Effector memory CD4-positive, alpha-beta T cell (primary cell): ENCODE results near the gene STAT2.
A peak's percentile ranks its signal among the peaks of the same experiment; 100 is the strongest.
"Not testable (repeated sequence)": the region's sequence is repeated elsewhere in the genome, so short reads cannot be mapped to it uniquely, and the experiment has no call there.

Experiments used
- DNase-seq, 3 donors: peaks; one replicate each; pipeline ENCODE4 v3.0.0-alpha.2; 2020
- H3K27ac ChIP-seq: 2 replicates; pipeline ENCODE4 v1.7.0; 2013; ENCODE audit warnings: mild to moderate bottlenecking, low read length, moderate library complexity; ENCODE audit not compliant: insufficient read depth, poor library complexity, severe bottlenecking
- H3K27me3 ChIP-seq: replicated peaks from 2 replicates; pipeline ENCODE4 v1.7.0; 2013; ENCODE audit warnings: mild to moderate bottlenecking, low read length; ENCODE audit not compliant: insufficient read depth, control insufficient read depth, poor library complexity, severe bottlenecking
- H3K36me3 ChIP-seq: 2 replicates; pipeline ENCODE4 v1.7.0; 2013; ENCODE audit warnings: mild to moderate bottlenecking, low read length, moderate library complexity; ENCODE audit not compliant: control insufficient read depth, insufficient read depth
- H3K4me1 ChIP-seq: 2 replicates; pipeline ENCODE4 v1.7.0; 2013; ENCODE audit warnings: low read length, mild to moderate bottlenecking; ENCODE audit not compliant: control insufficient read depth, insufficient read depth, poor library complexity, severe bottlenecking
- H3K4me3 ChIP-seq: 2 replicates; pipeline ENCODE4 v1.7.0; 2013; ENCODE audit warnings: low read length, low read depth, mild to moderate bottlenecking; ENCODE audit not compliant: insufficient read depth, poor library complexity, severe bottlenecking
- H3K9me3 ChIP-seq: 2 replicates; pipeline ENCODE4 v1.7.0; 2013; ENCODE audit warnings: mild to moderate bottlenecking, low read length, moderate library complexity; ENCODE audit not compliant: control insufficient read depth
- total RNA-seq, 3 donors: gene quantifications; one replicate each; lab custom pipeline; 2026; lab: John Stamatoyannopoulos, UW

Gene STAT2
- 131 to 167 (median 156) reads per million in 3 donors for total RNA-seq

- Histone ChIP-seq H3K9me3 (no peaks in the 10 kb centered on the region), H3K27me3 (no peaks in the 10 kb centered on the region)
These were observed at the start of gene STAT2 for GRCh38 chr12:56359851-56360767. TSS of gene STAT2 (minus strand) at chr12:56360107. CDS start at chr12:56356571, 3,536 bp downstream.

GRCh38 chr12:56408799-56409417 lies 49.0 kb upstream of the STAT2 start:
- Histone ChIP-seq H3K9me3 (no peaks in the 10 kb centered on the region), H3K27me3 (no peaks in the 10 kb centered on the region), H3K36me3 (no peaks in the 10 kb centered on the region), H3K4me3 (no peak overlapping the region), H3K27ac (no peak overlapping the region), H3K4me1 (no peaks in the 10 kb centered on the region)
- no peak for DNase-seq

More at GRCh38 chr12:56359851-56360767, at the start of gene STAT2:
- peaks cover 13% of the 10 kb centered on the region for H3K36me3 ChIP-seq
- peaks cover 12% of the 10 kb centered on the region for H3K4me1 ChIP-seq
- H3K4me3 ChIP-seq: peak within 1 kb of the TSS; percentile 77
- H3K27ac ChIP-seq: peak within 1 kb of the TSS; percentile 81
- peak; percentile 99 to 100 (median 99) for DNase-seq

- H3K27ac ChIP-seq, H3K36me3 ChIP-seq, H3K9me3 ChIP-seq, H3K27me3 ChIP-seq, H3K4me1 ChIP-seq, DNase-seq, H3K4me3 ChIP-seq: not testable (repeated sequence)
These were observed 44.3 kb upstream of the STAT2 start for GRCh38 chr12:56404227-56404626.

GRCh38 chr12:56401612-56402011 lies 41.7 kb upstream of the STAT2 start:
- not testable (repeated sequence) for DNase-seq, H3K4me1 ChIP-seq, H3K27me3 ChIP-seq, H3K9me3 ChIP-seq, H3K4me3 ChIP-seq, H3K27ac ChIP-seq, H3K36me3 ChIP-seq

DNA sequence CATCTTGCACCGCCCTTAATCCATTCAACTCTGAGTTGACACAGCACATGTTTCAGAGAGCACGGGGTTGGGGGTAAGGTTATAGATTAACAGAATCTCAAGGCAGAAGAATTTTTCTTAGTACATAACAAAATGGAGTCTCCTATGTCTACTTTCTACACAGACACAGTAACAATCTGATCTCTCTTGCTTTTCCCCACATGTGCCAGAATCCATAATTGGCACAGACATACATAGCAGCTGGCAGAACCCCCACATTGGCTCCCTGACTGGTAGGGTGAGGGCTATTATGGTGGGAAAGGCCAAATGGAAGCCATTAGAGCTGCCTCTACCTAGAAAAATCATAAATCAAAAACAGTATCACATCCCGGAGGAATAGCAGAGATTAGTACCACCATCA lies 41.2 kb upstream of the STAT2 start:
- not testable (repeated sequence) for H3K4me3 ChIP-seq, H3K27ac ChIP-seq, H3K27me3 ChIP-seq, H3K9me3 ChIP-seq, DNase-seq, H3K4me1 ChIP-seq, H3K36me3 ChIP-seq

- not testable (repeated sequence) for H3K27ac ChIP-seq
These were observed 39.6 kb upstream of the STAT2 start for GRCh38 chr12:56399466-56399865.

GRCh38 chr12:56398324-56398723 lies 38.4 kb upstream of the STAT2 start:
- no peaks in the 10 kb centered on the region for H3K4me1 ChIP-seq
- no peak overlapping the region for H3K27ac ChIP-seq
- H3K36me3 ChIP-seq: no peaks in the 10 kb centered on the region
- H3K9me3 ChIP-seq: no peaks in the 10 kb centered on the region
- no peaks in the 10 kb centered on the region for H3K27me3 ChIP-seq
- DNase-seq: no peak
- no peak overlapping the region for H3K4me3 ChIP-seq

More at GRCh38 chr12:56399466-56399865, 39.6 kb upstream of the STAT2 start:
- H3K9me3 ChIP-seq, H3K27me3 ChIP-seq, H3K4me1 ChIP-seq, H3K4me3 ChIP-seq, DNase-seq, H3K36me3 ChIP-seq: not testable (repeated sequence)

GRCh38 chr12:56392331-56392730 lies 32.4 kb upstream of the STAT2 start:
- Histone ChIP-seq H3K4me3 (no peak overlapping the region), H3K27me3 (no peaks in the 10 kb centered on the region), H3K36me3 (no peaks in the 10 kb centered on the region), H3K27ac (no peak overlapping the region), H3K9me3 (no peaks in the 10 kb centered on the region), H3K4me1 (no peaks in the 10 kb centered on the region)
- DNase-seq: no peak

DNA sequence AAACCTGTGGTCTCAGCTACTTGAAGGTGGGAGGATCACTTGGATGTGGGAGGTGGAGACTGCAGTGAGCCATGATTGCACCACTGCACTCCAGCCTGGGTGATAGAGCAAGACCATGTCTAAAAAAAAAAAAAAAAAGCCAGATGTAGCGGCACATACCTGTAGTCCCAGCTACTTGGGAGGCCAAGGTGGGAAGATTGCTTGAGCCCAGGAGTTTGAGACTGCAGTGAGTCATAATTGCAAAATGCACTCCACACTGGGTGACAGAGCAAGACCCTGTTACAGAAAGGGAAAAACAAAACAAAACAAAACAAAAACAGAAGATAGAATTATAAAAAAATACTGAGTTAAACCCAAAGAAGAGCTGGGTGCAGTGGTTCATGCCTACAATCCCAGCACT lies 31.8 kb upstream of the STAT2 start:
- Histone ChIP-seq H3K4me3 (no peak overlapping the region), H3K27ac (no peak overlapping the region), H3K36me3 (no peaks in the 10 kb centered on the region), H3K4me1 (no peaks in the 10 kb centered on the region), H3K27me3 (no peaks in the 10 kb centered on the region), H3K9me3 (no peaks in the 10 kb centered on the region)
- DNase-seq: no peak

- no peaks in the 10 kb centered on the region for H3K9me3 ChIP-seq
- DNase-seq: no peak
- no peaks in the 10 kb centered on the region for H3K27me3 ChIP-seq
- H3K36me3 ChIP-seq: no peaks in the 10 kb centered on the region
- no peak overlapping the region for H3K27ac ChIP-seq
- no peak overlapping the region for H3K4me3 ChIP-seq
- no peaks in the 10 kb centered on the region for H3K4me1 ChIP-seq
These were observed 29.5 kb upstream of the STAT2 start for GRCh38 chr12:56389412-56389811.
